WTC11 (cell line): ENCODE data around the gene THBS2. TPM values are rescaled to one million over a fixed set of nuclear protein-coding genes. Genes with fewer than 3 reads are reported as not detected.

ENCODE experiments used
- ATAC-seq: fragments of 200-7000 bp; cut with Tn5 transposase; 2 replicates; pipeline ENCODE4 v1.10.0; 2021; ENCODE audit warnings: mild to moderate bottlenecking, moderate library complexity
- CTCF ChIA-PET: fragments of 300-600 bp; sonication (Branson Sonifier 250); formaldehyde crosslinking; loops from one replicate; lab custom pipeline; 2021; ENCODE audit warnings: antibody characterized with exemption; lab: Charles Lee
- POLR2A ChIA-PET: fragments of 350-600 bp; sonication (Branson Sonifier 250); formaldehyde crosslinking; loops from one replicate; lab custom pipeline; 2021; ENCODE audit warnings: antibody characterized with exemption; lab: Charles Lee
- DNase-seq: peaks from one replicate; pipeline ENCODE4 v3.0.0; 2021; ENCODE audit warnings: low spot score
- H3K27ac Mint-ChIP-seq: 2 replicates; pipeline ENCODE4 v1.8.0; 2021; ENCODE audit warnings: mixed read lengths
- H3K27me3 Mint-ChIP-seq: 2 replicates; pipeline ENCODE4 v1.8.0; 2021; ENCODE audit warnings: low read depth, mild to moderate bottlenecking, moderate library complexity, mixed read lengths
- H3K36me3 Mint-ChIP-seq: 2 replicates; pipeline ENCODE4 v1.8.0; 2021; ENCODE audit warnings: mixed read lengths
- H3K4me1 Mint-ChIP-seq: 2 replicates; pipeline ENCODE4 v1.8.0; 2022; ENCODE audit warnings: mixed read lengths
- H3K4me3 Mint-ChIP-seq: 2 replicates; pipeline ENCODE4 v1.8.0; 2021; ENCODE audit warnings: mild to moderate bottlenecking, moderate library complexity, mixed read lengths
- H3K9me3 Mint-ChIP-seq: 2 replicates; pipeline ENCODE4 v1.8.0; 2021; ENCODE audit warnings: mixed read lengths
- ATF1 ChIP-seq: sonication (generic); formaldehyde crosslinking; IDR thresholded peaks from 2 replicates; pipeline ENCODE4 v1.8.1; 2023; ENCODE audit warnings: mild to moderate bottlenecking, moderate library complexity, missing genetic modification reagents
- ATF3 ChIP-seq: sonication (generic); formaldehyde crosslinking; conservative IDR thresholded peaks from 2 replicates; pipeline ENCODE4 v1.8.1; 2022; ENCODE audit warnings: mild to moderate bottlenecking, missing genetic modification reagents
- E2F5 ChIP-seq: sonication (generic); formaldehyde crosslinking; IDR thresholded peaks from 2 replicates; pipeline ENCODE4 v1.8.1; 2022; ENCODE audit warnings: mild to moderate bottlenecking, moderate library complexity, missing genetic modification reagents
- ETV6 ChIP-seq: sonication (generic); formaldehyde crosslinking; IDR thresholded peaks from 2 replicates; pipeline ENCODE4 v1.8.1; 2022; ENCODE audit warnings: mild to moderate bottlenecking, missing genetic modification reagents
- FOXP1 ChIP-seq: sonication (generic); formaldehyde crosslinking; IDR thresholded peaks from 2 replicates; pipeline ENCODE4 v1.8.0; 2022; ENCODE audit warnings: missing genetic modification reagents, mild to moderate bottlenecking, moderate library complexity, borderline replicate concordance
- PREB ChIP-seq: sonication (generic); formaldehyde crosslinking; IDR thresholded peaks from 2 replicates; pipeline ENCODE4 v1.8.1; 2022; ENCODE audit warnings: mild to moderate bottlenecking, missing genetic modification reagents, moderate library complexity, borderline replicate concordance
- SMAD4 ChIP-seq: sonication (generic); formaldehyde crosslinking; IDR thresholded peaks from 2 replicates; pipeline ENCODE4 v1.8.0; 2022; ENCODE audit warnings: mild to moderate bottlenecking, missing genetic modification reagents
- TEAD1 ChIP-seq: sonication (generic); formaldehyde crosslinking; IDR thresholded peaks from 2 replicates; pipeline ENCODE4 v1.8.0; 2022; ENCODE audit warnings: mild to moderate bottlenecking, missing genetic modification reagents
- TEAD4 ChIP-seq: sonication (generic); formaldehyde crosslinking; IDR thresholded peaks from 2 replicates; pipeline ENCODE4 v1.8.0; 2022; ENCODE audit warnings: mild to moderate bottlenecking, missing genetic modification reagents
- ZNF423 ChIP-seq: fragments of 250-450 bp; sonication (Bioruptor Pico); IDR thresholded peaks from 2 replicates; pipeline ENCODE4 v2.1.2; 2022; ENCODE audit warnings: mild to moderate bottlenecking, moderate library complexity
- total RNA-seq: library from RNA; stranded (reverse); gene quantifications from 3 replicates; pipeline ENCODE4 v1.2.3, GENCODE V29; 2021
- TF ChIP-seq, protein P1 (sequence below): sonication (generic); formaldehyde crosslinking; IDR thresholded peaks from 2 replicates; pipeline ENCODE4 v1.8.0; 2022; ENCODE audit warnings: missing genetic modification reagents
- TF ChIP-seq, protein P2 (sequence below): fragments of 250-450 bp; sonication (Bioruptor Pico); conservative IDR thresholded peaks from 2 replicates; pipeline ENCODE4 v1.9.0; 2021; ENCODE audit warnings: mild to moderate bottlenecking
- TF ChIP-seq, protein P3 (sequence below): fragments of 200-600 bp; IDR thresholded peaks from 2 replicates; pipeline ENCODE4 v1.8.0; 2022; ENCODE audit warnings: antibody characterized with exemption
- TF ChIP-seq, protein P4 (sequence below): sonication (generic); formaldehyde crosslinking; IDR thresholded peaks from 2 replicates; pipeline ENCODE4 v1.8.0; 2023; ENCODE audit warnings: mild to moderate bottlenecking, missing genetic modification reagents

THBS2 gene
- total RNA-seq, 1 experiment from 2014 or later: 40.3 TPM

GRCh38 chr6:169213814-169214520 is 39.7 kb downstream of the THBS2 start:
- DNase-seq: no peak
- peaks cover under 1% of the 10 kb centered on the region for H3K9me3 Mint-ChIP-seq
- ATAC-seq: no peak
- H3K4me3 Mint-ChIP-seq: no peak overlapping the region
- H3K4me1 Mint-ChIP-seq: peaks cover 6% of the 10 kb centered on the region
- CTCF ChIA-PET: interaction anchor here (0.6 to 2.0 kb wide), 15 partner anchors 13 to 1243 kb away, joined by 3 to 10 read pairs (median 4); no protein-coding TSS in a partner anchor
- TF ChIP-seq, protein P1, sequence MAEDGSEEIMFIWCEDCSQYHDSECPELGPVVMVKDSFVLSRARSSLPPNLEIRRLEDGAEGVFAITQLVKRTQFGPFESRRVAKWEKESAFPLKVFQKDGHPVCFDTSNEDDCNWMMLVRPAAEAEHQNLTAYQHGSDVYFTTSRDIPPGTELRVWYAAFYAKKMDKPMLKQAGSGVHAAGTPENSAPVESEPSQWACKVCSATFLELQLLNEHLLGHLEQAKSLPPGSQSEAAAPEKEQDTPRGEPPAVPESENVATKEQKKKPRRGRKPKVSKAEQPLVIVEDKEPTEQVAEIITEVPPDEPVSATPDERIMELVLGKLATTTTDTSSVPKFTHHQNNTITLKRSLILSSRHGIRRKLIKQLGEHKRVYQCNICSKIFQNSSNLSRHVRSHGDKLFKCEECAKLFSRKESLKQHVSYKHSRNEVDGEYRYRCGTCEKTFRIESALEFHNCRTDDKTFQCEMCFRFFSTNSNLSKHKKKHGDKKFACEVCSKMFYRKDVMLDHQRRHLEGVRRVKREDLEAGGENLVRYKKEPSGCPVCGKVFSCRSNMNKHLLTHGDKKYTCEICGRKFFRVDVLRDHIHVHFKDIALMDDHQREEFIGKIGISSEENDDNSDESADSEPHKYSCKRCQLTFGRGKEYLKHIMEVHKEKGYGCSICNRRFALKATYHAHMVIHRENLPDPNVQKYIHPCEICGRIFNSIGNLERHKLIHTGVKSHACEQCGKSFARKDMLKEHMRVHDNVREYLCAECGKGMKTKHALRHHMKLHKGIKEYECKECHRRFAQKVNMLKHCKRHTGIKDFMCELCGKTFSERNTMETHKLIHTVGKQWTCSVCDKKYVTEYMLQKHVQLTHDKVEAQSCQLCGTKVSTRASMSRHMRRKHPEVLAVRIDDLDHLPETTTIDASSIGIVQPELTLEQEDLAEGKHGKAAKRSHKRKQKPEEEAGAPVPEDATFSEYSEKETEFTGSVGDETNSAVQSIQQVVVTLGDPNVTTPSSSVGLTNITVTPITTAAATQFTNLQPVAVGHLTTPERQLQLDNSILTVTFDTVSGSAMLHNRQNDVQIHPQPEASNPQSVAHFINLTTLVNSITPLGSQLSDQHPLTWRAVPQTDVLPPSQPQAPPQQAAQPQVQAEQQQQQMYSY: no peak
- H3K27ac Mint-ChIP-seq: no peak overlapping the region
- peaks cover 23% of the 10 kb centered on the region for H3K36me3 Mint-ChIP-seq
- POLR2A ChIA-PET: no interaction called here
- H3K27me3 Mint-ChIP-seq: no peaks in the 10 kb centered on the region

GRCh38 chr6:169212897-169213813 is 40.5 kb downstream of the THBS2 start:
- H3K4me1 Mint-ChIP-seq: peaks cover 6% of the 10 kb centered on the region
- TF ChIP-seq E2F5 (CRISPR knock-in tag) (peak; percentile 32; the same call in 1 of the 2 replicates), ZNF423 (peak; percentile 83)
- TF ChIP-seq, protein P2, sequence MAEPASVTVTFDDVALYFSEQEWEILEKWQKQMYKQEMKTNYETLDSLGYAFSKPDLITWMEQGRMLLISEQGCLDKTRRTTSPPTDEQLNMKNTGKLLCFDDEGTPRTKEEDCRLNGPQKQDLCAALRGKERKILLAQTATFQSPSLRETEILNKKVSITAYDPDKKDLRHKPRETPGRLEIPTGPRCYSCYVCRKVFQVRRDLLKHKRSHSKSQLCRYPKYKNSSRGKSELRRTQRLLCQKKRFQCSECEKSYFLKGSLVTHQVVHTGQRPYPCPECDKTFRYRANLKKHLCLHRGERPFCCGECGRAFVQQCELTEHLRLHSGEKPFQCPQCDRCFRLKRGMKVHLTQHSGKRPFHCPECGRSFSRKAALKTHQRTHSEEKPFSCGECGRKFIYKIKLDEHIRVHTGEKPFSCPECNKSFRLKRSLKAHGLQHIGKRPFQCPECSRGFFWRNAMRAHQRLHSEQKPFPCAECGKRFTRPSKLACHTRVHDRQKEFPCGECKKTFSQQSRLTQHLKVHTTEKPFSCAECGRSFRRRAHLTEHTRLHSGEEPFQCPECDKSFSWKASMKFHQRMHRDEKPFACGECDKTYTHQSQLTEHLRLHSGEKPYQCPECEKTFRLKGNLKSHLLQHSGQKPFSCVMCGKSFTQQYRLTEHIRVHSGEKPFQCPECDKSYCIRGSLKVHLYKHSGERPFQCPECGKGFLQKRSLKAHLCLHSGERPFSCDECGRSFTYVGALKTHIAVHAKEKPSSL: no peak
- H3K27ac Mint-ChIP-seq: no peak overlapping the region
- peaks cover 8% of the 10 kb centered on the region for H3K9me3 Mint-ChIP-seq
- H3K36me3 Mint-ChIP-seq: peaks cover 18% of the 10 kb centered on the region
- ChIA-PET POLR2A (interaction anchor here (0.7 kb wide), 1 partner anchor 39 kb away, joined by 3 read pairs; no protein-coding TSS in a partner anchor), CTCF (interaction anchor here (0.6 to 2.0 kb wide), 17 partner anchors 12 to 1244 kb away, joined by 3 to 10 read pairs (median 4); no protein-coding TSS in a partner anchor)
- H3K27me3 Mint-ChIP-seq: no peaks in the 10 kb centered on the region
- ATAC-seq (peak; percentile 98), DNase-seq (peak; percentile 84)
- peak overlapping the region; percentile 44 for H3K4me3 Mint-ChIP-seq

DNA sequence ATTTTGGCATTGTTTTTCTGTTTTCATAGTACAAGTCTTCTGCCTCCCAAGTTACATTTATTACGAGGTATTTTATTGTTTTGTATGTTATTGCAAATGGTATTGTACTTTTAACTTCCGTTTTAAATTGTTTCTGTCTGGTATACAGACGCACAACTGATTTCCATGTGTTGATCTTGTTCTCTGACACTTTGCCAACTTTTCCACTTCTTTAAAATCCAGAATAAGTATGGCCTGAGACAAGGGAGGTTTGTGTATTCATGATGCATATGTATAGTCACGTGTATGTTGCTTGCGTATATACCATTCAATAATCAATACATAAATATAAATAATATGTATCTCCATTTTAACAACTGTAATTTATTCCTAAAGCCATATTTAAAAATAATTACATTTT is 41.2 kb downstream of the THBS2 start:
- peaks cover 6% of the 10 kb centered on the region for H3K4me1 Mint-ChIP-seq
- H3K36me3 Mint-ChIP-seq: peaks cover 18% of the 10 kb centered on the region
- ChIA-PET POLR2A (no interaction called here), CTCF (interaction anchor here (0.7 to 2.0 kb wide), 8 partner anchors 13 to 619 kb away, joined by 3 to 10 read pairs (median 4); no protein-coding TSS in a partner anchor)
- no peak for ATAC-seq
- TF ChIP-seq, protein P3, sequence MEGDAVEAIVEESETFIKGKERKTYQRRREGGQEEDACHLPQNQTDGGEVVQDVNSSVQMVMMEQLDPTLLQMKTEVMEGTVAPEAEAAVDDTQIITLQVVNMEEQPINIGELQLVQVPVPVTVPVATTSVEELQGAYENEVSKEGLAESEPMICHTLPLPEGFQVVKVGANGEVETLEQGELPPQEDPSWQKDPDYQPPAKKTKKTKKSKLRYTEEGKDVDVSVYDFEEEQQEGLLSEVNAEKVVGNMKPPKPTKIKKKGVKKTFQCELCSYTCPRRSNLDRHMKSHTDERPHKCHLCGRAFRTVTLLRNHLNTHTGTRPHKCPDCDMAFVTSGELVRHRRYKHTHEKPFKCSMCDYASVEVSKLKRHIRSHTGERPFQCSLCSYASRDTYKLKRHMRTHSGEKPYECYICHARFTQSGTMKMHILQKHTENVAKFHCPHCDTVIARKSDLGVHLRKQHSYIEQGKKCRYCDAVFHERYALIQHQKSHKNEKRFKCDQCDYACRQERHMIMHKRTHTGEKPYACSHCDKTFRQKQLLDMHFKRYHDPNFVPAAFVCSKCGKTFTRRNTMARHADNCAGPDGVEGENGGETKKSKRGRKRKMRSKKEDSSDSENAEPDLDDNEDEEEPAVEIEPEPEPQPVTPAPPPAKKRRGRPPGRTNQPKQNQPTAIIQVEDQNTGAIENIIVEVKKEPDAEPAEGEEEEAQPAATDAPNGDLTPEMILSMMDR: no peak
- TF ChIP-seq TEAD1 (CRISPR knock-in tag) (no peak), ATF1 (no peak), ATF3 (CRISPR knock-in tag) (no peak), PREB (CRISPR knock-in tag) (no peak), FOXP1 (CRISPR knock-in tag) (no peak), ETV6 (no peak), SMAD4 (CRISPR knock-in tag) (no peak), TEAD4 (CRISPR knock-in tag) (no peak)
- TF ChIP-seq, protein P4, sequence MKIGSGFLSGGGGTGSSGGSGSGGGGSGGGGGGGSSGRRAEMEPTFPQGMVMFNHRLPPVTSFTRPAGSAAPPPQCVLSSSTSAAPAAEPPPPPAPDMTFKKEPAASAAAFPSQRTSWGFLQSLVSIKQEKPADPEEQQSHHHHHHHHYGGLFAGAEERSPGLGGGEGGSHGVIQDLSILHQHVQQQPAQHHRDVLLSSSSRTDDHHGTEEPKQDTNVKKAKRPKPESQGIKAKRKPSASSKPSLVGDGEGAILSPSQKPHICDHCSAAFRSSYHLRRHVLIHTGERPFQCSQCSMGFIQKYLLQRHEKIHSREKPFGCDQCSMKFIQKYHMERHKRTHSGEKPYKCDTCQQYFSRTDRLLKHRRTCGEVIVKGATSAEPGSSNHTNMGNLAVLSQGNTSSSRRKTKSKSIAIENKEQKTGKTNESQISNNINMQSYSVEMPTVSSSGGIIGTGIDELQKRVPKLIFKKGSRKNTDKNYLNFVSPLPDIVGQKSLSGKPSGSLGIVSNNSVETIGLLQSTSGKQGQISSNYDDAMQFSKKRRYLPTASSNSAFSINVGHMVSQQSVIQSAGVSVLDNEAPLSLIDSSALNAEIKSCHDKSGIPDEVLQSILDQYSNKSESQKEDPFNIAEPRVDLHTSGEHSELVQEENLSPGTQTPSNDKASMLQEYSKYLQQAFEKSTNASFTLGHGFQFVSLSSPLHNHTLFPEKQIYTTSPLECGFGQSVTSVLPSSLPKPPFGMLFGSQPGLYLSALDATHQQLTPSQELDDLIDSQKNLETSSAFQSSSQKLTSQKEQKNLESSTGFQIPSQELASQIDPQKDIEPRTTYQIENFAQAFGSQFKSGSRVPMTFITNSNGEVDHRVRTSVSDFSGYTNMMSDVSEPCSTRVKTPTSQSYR (CRISPR knock-in tag): no peak
- no peak overlapping the region for H3K4me3 Mint-ChIP-seq
- no peaks in the 10 kb centered on the region for H3K27me3 Mint-ChIP-seq
- H3K27ac Mint-ChIP-seq: no peak overlapping the region
- H3K9me3 Mint-ChIP-seq: peaks cover 16% of the 10 kb centered on the region
- no peak for DNase-seq
